ENCODE measurements around the gene ARL4D.

GRCh38 chr17:43366891-43367736, 31.7 kb upstream of the ARL4D start:
- TF ChIP-seq SUZ12 (IDR thresholded peaks at IDR 0.05; ENCODE audit: low read length) (no peak), USF2 (IDR thresholded peaks at IDR 0.05; ENCODE audit: low read length) (no peak), POLR2A (IDR thresholded peaks at IDR 0.05; ENCODE audit: control extremely low read depth in 1 of 2, low read depth in 2 of 2, low read length in 2 of 2) (no peak), BACH1 (IDR thresholded peaks at IDR 0.05; ENCODE audit: low read length) (no peak), TEAD4 (IDR thresholded peaks at IDR 0.05; ENCODE audit: low read depth, low read length) (no peak)
